GM12865 (cell line): ENCODE measurements around the gene MYO18A.

ENCODE experiments used
- DNase-seq: peaks from one replicate; pipeline ENCODE4 v3.0.0; 2010; ENCODE audit warnings: low read depth
- H3K4me3 ChIP-seq: 2 replicates; pipeline ENCODE4 v1.5.1; 2011; ENCODE audit warnings: mild to moderate bottlenecking, low read depth, low read length, control low read depth
- CTCF ChIP-seq: IDR thresholded peaks from 2 replicates; pipeline ENCODE4 v1.5.1; 2011; ENCODE audit warnings: low read length, control low read depth, low read depth, inconsistent platforms; ENCODE audit not compliant: insufficient read depth; ENCODE audit errors: missing control alignments

The MYO18A gene

GRCh38 chr17:29163563-29163962 lies 16.6 kb downstream of the MYO18A start:
- no peak for TF ChIP-seq CTCF
- no peak overlapping the region for H3K4me3 ChIP-seq
- DNase-seq: no peak

- no peak overlapping the region for H3K4me3 ChIP-seq
- no peak for DNase-seq
- TF ChIP-seq CTCF: no peak
Observed at GRCh38 chr17:29162909-29163341, 17.3 kb downstream of the MYO18A start.

- DNase-seq: no peak
- no peak for TF ChIP-seq CTCF
- H3K4me3 ChIP-seq: no peak overlapping the region
Observed at GRCh38 chr17:29162082-29162908, 17.9 kb downstream of the MYO18A start.

GRCh38 chr17:29160253-29160652 lies 19.9 kb downstream of the MYO18A start:
- no peak overlapping the region for H3K4me3 ChIP-seq
- DNase-seq: no peak
- no peak for TF ChIP-seq CTCF

- no peak for DNase-seq
- H3K4me3 ChIP-seq: no peak overlapping the region; the same call in 1 of the 2 replicates
- TF ChIP-seq CTCF: no peak
Observed at GRCh38 chr17:29159306-29159860, 20.8 kb downstream of the MYO18A start.

- no peak for DNase-seq
- TF ChIP-seq CTCF: no peak
- no peak overlapping the region for H3K4me3 ChIP-seq
Observed at GRCh38 chr17:29158488-29159275, 21.5 kb downstream of the MYO18A start.
